ENCODE measurements around the gene ENAM. TPM values are rescaled to one million over a fixed set of nuclear protein-coding genes. Genes with fewer than 3 reads are reported as not detected.

ENAM gene
- total RNA-seq, 1 experiment from 2014 or later, result not detected

- H3K4me3 Mint-ChIP-seq (ENCODE audit: unreplicated experiment), result no peak overlapping the region
- no peak for TF ChIP-seq CTCF (IDR thresholded peaks at IDR 0.05; ENCODE audit: unreplicated experiment)
- no peak overlapping the region for H3K27ac Mint-ChIP-seq (ENCODE audit: low read depth, unreplicated experiment)
- no peaks in the 10 kb centered on the region for H3K4me1 Mint-ChIP-seq (ENCODE audit: insufficient read depth, unreplicated experiment)
- ChIA-PET POLR2A (no interaction called here), CTCF (interaction anchor here (0.6 to 1.1 kb wide), 4 partner anchors 15 to 828 kb away, joined by 3 to 4 read pairs (median 4); no protein-coding TSS in a partner anchor)
- H3K27me3 Mint-ChIP-seq (ENCODE audit: insufficient read depth, unreplicated experiment), result no peaks in the 10 kb centered on the region
- intact Hi-C loops (cut with micrococcal nuclease), result loop anchor here (5.0 kb wide), 1 partner anchor 952 kb away; no protein-coding TSS in a partner anchor
- no peaks in the 10 kb centered on the region for H3K9me3 Mint-ChIP-seq (ENCODE audit: unreplicated experiment)
- no peak for DNase-seq (ENCODE audit: unreplicated experiment)
- H3K36me3 Mint-ChIP-seq (ENCODE audit: insufficient read depth, unreplicated experiment), result no peaks in the 10 kb centered on the region
- BruUV-seq (replicated peaks), result no TSS peak
Measured at GRCh38 chr4:70600305-70600704, 28.2 kb upstream of the ENAM start.

- Mint-ChIP-seq H3K27ac (ENCODE audit: low read depth, unreplicated experiment) (no peak overlapping the region), H3K36me3 (ENCODE audit: insufficient read depth, unreplicated experiment) (no peaks in the 10 kb centered on the region), H3K4me1 (ENCODE audit: insufficient read depth, unreplicated experiment) (no peaks in the 10 kb centered on the region), H3K9me3 (ENCODE audit: unreplicated experiment) (no peaks in the 10 kb centered on the region), H3K27me3 (ENCODE audit: insufficient read depth, unreplicated experiment) (no peaks in the 10 kb centered on the region), H3K4me3 (ENCODE audit: unreplicated experiment) (no peak overlapping the region)
- CTCF ChIA-PET, result interaction anchor here (0.6 to 1.1 kb wide), 5 partner anchors 14 to 1111 kb away, joined by 3 to 4 read pairs (median 3); no protein-coding TSS in a partner anchor
- intact Hi-C loops (cut with micrococcal nuclease), result loop anchor here (1.0 to 5.0 kb wide), 5 partner anchors 87 to 1112 kb away; partner anchors contain the start of gene UTP3
- POLR2A ChIA-PET, result no interaction called here
- BruUV-seq (replicated peaks), result no TSS peak
- DNase-seq (ENCODE audit: unreplicated experiment), result no peak
- TF ChIP-seq CTCF (IDR thresholded peaks at IDR 0.05; ENCODE audit: unreplicated experiment), result no peak
Measured at GRCh38 chr4:70600977-70601376, 27.6 kb upstream of the ENAM start.

GRCh38 chr4:70601422-70602039 lies 27.0 kb upstream of the ENAM start:
- DNase-seq (ENCODE audit: unreplicated experiment), result peak; percentile 76
- Mint-ChIP-seq H3K4me1 (ENCODE audit: insufficient read depth, unreplicated experiment) (no peaks in the 10 kb centered on the region), H3K27me3 (ENCODE audit: insufficient read depth, unreplicated experiment) (no peaks in the 10 kb centered on the region), H3K9me3 (ENCODE audit: unreplicated experiment) (no peaks in the 10 kb centered on the region), H3K36me3 (ENCODE audit: insufficient read depth, unreplicated experiment) (no peaks in the 10 kb centered on the region), H3K27ac (ENCODE audit: low read depth, unreplicated experiment) (no peak overlapping the region), H3K4me3 (ENCODE audit: unreplicated experiment) (no peak overlapping the region)
- intact Hi-C loops (cut with micrococcal nuclease), result loop anchor here (1.0 to 5.0 kb wide), 5 partner anchors 87 to 1112 kb away; partner anchors contain the start of gene UTP3
- BruUV-seq (replicated peaks), result no TSS peak
- CTCF ChIA-PET, result interaction anchor here (0.6 to 1.0 kb wide), 8 partner anchors 10 to 1105 kb away, joined by 3 to 6 read pairs (median 3); no protein-coding TSS in a partner anchor
- TF ChIP-seq CTCF (IDR thresholded peaks at IDR 0.05; ENCODE audit: unreplicated experiment), result peak; percentile 72
- POLR2A ChIA-PET, result no interaction called here

- H3K27me3 Mint-ChIP-seq (ENCODE audit: insufficient read depth, unreplicated experiment), result no peaks in the 10 kb centered on the region
- H3K4me3 Mint-ChIP-seq (ENCODE audit: unreplicated experiment), result no peak overlapping the region
- POLR2A ChIA-PET, result no interaction called here
- H3K4me1 Mint-ChIP-seq (ENCODE audit: insufficient read depth, unreplicated experiment), result no peaks in the 10 kb centered on the region
- no peak for TF ChIP-seq CTCF (IDR thresholded peaks at IDR 0.05; ENCODE audit: unreplicated experiment)
- peak; percentile 18 for DNase-seq (ENCODE audit: unreplicated experiment)
- no TSS peak for BruUV-seq (replicated peaks)
- CTCF ChIA-PET, result interaction anchor here (0.7 to 1.6 kb wide), 6 partner anchors 10 to 581 kb away, joined by 3 to 7 read pairs (median 4); no protein-coding TSS in a partner anchor
- intact Hi-C loops (cut with micrococcal nuclease), result loop anchor here (5.0 kb wide), 1 partner anchor 948 kb away; no protein-coding TSS in a partner anchor
- no peaks in the 10 kb centered on the region for H3K9me3 Mint-ChIP-seq (ENCODE audit: unreplicated experiment)
- no peaks in the 10 kb centered on the region for H3K36me3 Mint-ChIP-seq (ENCODE audit: insufficient read depth, unreplicated experiment)
- no peak overlapping the region for H3K27ac Mint-ChIP-seq (ENCODE audit: low read depth, unreplicated experiment)
Measured at GRCh38 chr4:70603856-70604255, 24.7 kb upstream of the ENAM start.

Measured in MCF 10A (cell line).